Esophagus muscularis mucosa (tissue), 4 donors: ENCODE data around the gene PGM2. TPM values are rescaled to one million over a fixed set of nuclear protein-coding genes. Genes with fewer than 3 reads are reported as not detected.
A peak's percentile ranks its signal among the peaks of the same experiment; 100 is the strongest.

Source experiments
- DNase-seq: peaks from one replicate; pipeline ENCODE4 v3.0.0-alpha.2; 2017; ENCODE audit errors: extremely low spot score
- H3K27ac ChIP-seq, 4 donors: fragments of 200-600 bp; sonication (generic); replicated peaks in 1 of 4; 1 replicate in 3 of 4; 2 replicates in 1 of 4; pipeline ENCODE4 v1.5.1; 2016 to 2019; ENCODE audit warnings: mild to moderate bottlenecking in 1 of 4
- H3K27me3 ChIP-seq, 4 donors: fragments of 200-600 bp; sonication (generic); one replicate each; pipeline versions ENCODE4 v1.5.1 to v1.6.0; 2016 to 2019
- H3K36me3 ChIP-seq, 4 donors: fragments of 200-600 bp; sonication (generic); one replicate each; pipeline ENCODE4 v1.5.1; 2016 to 2019
- H3K4me1 ChIP-seq, 4 donors: fragments of 200-600 bp; sonication (generic); one replicate each; pipeline ENCODE4 v1.5.1; 2016 to 2019
- H3K4me3 ChIP-seq, 4 donors: fragments of 200-600 bp; sonication (generic); 1 replicate in 2 of 4; 2 replicates in 2 of 4; pipeline ENCODE4 v1.5.1; 2016 to 2019; ENCODE audit warnings: mild to moderate bottlenecking in 4 of 4, moderate library complexity in 1 of 4
- H3K9me3 ChIP-seq, 4 donors: fragments of 200-600 bp; sonication (generic); 1 replicate in 3 of 4; 2 replicates in 1 of 4; pipeline ENCODE4 v1.5.1; 2016 to 2019
- EP300 ChIP-seq: sonication (generic); formaldehyde crosslinking; IDR thresholded peaks from one replicate; pipeline ENCODE4 v1.6.1; 2017; ENCODE audit warnings: antibody characterized with exemption
- POLR2A ChIP-seq: fragments of 450-650 bp; IDR thresholded peaks from one replicate; pipeline ENCODE4 v1.6.1; 2017; ENCODE audit warnings: antibody characterized with exemption, moderate library complexity, mild to moderate bottlenecking, low read depth
- POLR2AphosphoS5 ChIP-seq, 2 donors: sonication (generic); formaldehyde crosslinking; IDR thresholded peaks; one replicate each; pipeline ENCODE4 v1.6.1; 2017; ENCODE audit warnings: antibody characterized with exemption in 2 of 2
- WGBS: methylation state at CpG from one replicate; pipeline ENCODE4 v1.1.5; 2018; 5-methylcytosine and 5-hydroxymethylcytosine counted together
- intact Hi-C: fragments of 100-400 bp; cut with DNase I; formaldehyde crosslinking; loops from one replicate; pipeline ENCODE4 v1.15.1; 2023
- total RNA-seq, 4 donors: library from RNA; depleted of rRNA; stranded (reverse); fragments of >200 nt; gene quantifications; one replicate each; pipeline versions ENCODE4 v1.1.0 to v1.2.1, GENCODE V29; 2016
- TF ChIP-seq, protein P1 (sequence below), 3 experiments: fragments of 200-600 bp in 2 of 3; fragments of 450-650 bp in 1 of 3; sonication (generic) in 2 of 3; IDR thresholded peaks; one replicate each; pipeline ENCODE4 v1.5.1; 2017 to 2019; ENCODE audit warnings: antibody characterized with exemption in 3 of 3, mild to moderate bottlenecking in 2 of 3, moderate library complexity in 1 of 3

PGM2 gene
- total RNA-seq, 4 donors from 2014 or later, result 17.4 to 19.2 (median 18.8) TPM

DNA sequence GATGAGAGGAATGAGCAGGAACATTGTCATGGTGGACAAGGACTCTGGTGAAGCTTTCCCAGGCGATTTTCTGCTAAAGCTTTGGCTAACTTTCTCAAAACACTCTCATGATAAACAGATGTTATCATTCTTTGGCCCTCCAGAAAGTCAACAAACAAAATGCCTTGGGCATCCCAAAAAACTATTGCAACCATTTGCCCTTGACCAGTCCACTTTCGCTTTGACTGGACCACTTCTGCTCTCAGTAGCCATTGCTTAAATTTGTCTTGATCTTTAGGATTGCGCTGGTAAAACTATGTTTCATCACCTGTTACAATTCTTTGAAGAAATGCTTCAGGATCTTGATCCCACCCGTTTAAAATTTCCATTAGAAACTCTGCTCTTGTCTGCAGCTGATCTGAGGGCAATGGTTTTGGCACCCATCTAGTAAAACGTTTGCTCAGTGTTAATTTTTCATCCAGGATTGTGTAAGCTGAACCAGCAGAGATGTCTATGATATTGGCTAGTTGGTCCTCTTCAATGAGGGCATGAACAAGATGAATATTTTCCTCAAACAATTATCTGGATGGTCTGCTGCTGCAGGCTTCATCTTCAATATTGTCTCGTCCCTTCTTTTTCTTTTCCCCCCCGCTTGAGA lies 79.2 kb downstream of the PGM2 start:
- intact Hi-C loops, result no loop called here
- Histone ChIP-seq H3K9me3 (no peaks in the 10 kb centered on the region), H3K27ac (peak overlapping the region in 1 of 4 donors; percentile 17), H3K27me3 (no peaks in the 10 kb centered on the region), H3K36me3 (peaks cover 0 to 7% (median 3%) of the 10 kb centered on the region in 4 donors), H3K4me3 (no peak overlapping the region), H3K4me1 (peaks cover 23 to 75% (median 48%) of the 10 kb centered on the region in 4 donors)
- TF ChIP-seq POLR2A (no peak), EP300 (no peak)
- TF ChIP-seq, protein P1, sequence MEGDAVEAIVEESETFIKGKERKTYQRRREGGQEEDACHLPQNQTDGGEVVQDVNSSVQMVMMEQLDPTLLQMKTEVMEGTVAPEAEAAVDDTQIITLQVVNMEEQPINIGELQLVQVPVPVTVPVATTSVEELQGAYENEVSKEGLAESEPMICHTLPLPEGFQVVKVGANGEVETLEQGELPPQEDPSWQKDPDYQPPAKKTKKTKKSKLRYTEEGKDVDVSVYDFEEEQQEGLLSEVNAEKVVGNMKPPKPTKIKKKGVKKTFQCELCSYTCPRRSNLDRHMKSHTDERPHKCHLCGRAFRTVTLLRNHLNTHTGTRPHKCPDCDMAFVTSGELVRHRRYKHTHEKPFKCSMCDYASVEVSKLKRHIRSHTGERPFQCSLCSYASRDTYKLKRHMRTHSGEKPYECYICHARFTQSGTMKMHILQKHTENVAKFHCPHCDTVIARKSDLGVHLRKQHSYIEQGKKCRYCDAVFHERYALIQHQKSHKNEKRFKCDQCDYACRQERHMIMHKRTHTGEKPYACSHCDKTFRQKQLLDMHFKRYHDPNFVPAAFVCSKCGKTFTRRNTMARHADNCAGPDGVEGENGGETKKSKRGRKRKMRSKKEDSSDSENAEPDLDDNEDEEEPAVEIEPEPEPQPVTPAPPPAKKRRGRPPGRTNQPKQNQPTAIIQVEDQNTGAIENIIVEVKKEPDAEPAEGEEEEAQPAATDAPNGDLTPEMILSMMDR (IDR thresholded peaks at IDR 0.05), result no peak
- no peak for DNase-seq
- WGBS, result 75% methylated on average over 7 of the region's 7 CpGs

DNA sequence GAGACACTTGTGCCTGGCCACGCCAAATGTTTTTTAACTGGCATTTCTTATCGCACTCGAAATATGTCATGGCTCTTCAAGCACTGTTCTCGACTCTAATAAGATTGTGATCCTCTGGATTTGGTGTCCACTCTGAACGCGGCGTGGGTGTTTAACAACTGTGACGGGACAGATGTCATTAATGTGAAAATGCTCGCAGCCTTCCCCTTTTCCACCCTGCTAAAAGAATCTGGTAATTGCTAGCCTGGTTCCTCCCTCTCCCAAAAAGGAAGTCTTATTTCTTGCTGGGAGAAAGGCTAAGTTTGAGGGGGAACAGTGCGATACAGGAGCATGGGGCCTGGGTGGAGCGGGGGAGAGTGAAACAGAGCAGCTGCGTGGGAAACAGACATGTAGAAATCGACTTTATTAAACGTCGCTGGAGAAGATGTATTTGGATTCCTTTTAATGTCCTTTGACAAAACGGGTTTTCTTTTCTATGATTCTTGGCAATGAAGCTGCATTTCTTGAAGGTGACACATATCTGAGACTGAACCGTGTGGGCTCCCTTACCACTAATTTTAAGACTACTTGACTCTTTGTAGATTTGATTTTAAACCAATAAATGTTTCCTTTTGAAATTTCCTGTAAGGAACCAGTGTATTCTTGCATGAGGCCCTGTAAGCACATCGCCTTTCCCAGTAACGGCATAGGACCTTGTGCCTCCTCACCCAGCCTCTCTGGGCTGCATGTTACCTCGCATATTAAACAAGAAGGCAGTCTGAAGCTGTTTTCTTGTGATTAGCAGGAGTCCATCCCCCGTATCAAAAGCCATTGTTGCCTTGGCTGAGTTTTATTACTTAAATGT lies 82.2 kb downstream of the PGM2 start:
- no peaks in the 10 kb centered on the region for H3K9me3 ChIP-seq
- no peak for DNase-seq
- peaks cover 21 to 60% (median 39%) of the 10 kb centered on the region in 4 donors for H3K4me1 ChIP-seq
- H3K27me3 ChIP-seq, result no peaks in the 10 kb centered on the region
- H3K27ac ChIP-seq, result peak overlapping the region; percentile 73 to 84 (median 76)
- 52% methylated on average over 19 of the region's 21 CpGs for WGBS
- intact Hi-C loops, result no loop called here
- no peaks in the 10 kb centered on the region for H3K36me3 ChIP-seq
- H3K4me3 ChIP-seq, result peak overlapping the region; percentile 4 to 36 (median 32)
- TF ChIP-seq EP300 (no peak), POLR2AphosphoS5 (IDR thresholded peaks at IDR 0.05) (peak in 1 of 2 donors; percentile 55), POLR2A (no peak)
- TF ChIP-seq, protein P1 (IDR thresholded peaks at IDR 0.05), result no peak

DNA sequence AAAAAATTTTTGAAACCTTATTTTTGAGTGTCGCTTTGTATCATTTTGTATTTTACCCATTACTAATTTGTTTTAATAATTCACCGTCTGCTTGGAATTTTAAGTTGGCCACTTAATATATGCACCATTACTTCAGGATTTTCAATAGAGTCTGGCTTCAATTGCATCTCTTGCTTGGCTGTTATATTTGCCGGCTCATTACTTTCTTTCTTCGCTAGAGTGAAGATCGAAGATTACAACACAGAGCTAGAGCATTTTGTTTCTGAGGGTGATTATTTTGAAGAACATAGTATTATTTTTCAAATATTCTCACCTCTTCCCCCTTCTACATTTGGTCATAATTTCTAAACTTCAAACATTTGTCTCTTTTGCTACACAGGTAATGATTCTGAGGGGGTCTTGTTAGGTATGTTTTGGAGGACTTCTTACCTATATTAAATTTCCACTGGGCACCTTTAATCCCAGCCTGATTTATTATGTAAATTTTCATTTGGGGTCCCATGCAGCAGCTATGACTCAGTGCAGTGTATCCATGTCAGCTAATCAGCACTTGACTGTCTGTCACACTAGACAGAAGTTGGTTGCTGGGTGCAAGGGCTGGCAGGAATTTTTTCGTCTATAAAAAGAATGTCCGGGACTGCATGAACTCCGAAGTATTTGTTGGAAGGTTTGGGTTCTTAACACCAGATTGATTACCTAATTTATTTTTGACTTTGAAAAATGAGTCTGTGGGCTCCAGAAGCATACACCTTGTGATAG lies 83.0 kb downstream of the PGM2 start:
- Histone ChIP-seq H3K36me3 (no peaks in the 10 kb centered on the region), H3K9me3 (no peaks in the 10 kb centered on the region), H3K27me3 (no peaks in the 10 kb centered on the region), H3K4me1 (peaks cover 21 to 52% (median 31%) of the 10 kb centered on the region in 4 donors), H3K27ac (peak overlapping the region; percentile 73 to 84 (median 76)), H3K4me3 (peak overlapping the region in 1 of 4 donors; percentile 33)
- no peak for TF ChIP-seq POLR2AphosphoS5 (IDR thresholded peaks at IDR 0.05)
- no peak for TF ChIP-seq POLR2A
- TF ChIP-seq EP300, result no peak
- TF ChIP-seq, protein P1 (IDR thresholded peaks at IDR 0.05), result no peak
- no peak for DNase-seq
- intact Hi-C loops, result no loop called here
- 72% methylated on average over 8 of the region's 8 CpGs for WGBS

DNA sequence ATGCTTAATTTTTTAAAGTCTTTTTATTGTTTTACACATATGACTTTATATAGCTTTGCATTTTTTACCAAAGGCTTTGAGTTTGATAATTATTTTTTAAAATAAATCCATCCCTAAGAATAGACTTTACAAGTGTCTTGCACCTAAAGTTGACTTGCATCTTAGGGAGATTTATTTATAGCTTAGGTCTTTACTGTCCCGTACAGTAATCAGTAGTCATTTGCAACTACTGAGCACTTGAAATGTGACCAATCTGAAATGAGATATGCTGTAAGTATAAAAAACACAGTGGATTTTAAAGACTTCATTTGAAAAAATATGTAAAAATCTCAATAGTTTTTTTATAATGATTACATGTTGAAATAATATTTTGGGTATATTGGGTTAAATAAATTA lies 83.6 kb downstream of the PGM2 start:
- no peaks in the 10 kb centered on the region for H3K27me3 ChIP-seq
- H3K9me3 ChIP-seq, result no peaks in the 10 kb centered on the region
- TF ChIP-seq, protein P1 (IDR thresholded peaks at IDR 0.05), result no peak
- TF ChIP-seq EP300 (no peak), POLR2AphosphoS5 (IDR thresholded peaks at IDR 0.05) (no peak), POLR2A (no peak)
- 53% methylated on average over 1 of the region's 1 CpG for WGBS
- no peaks in the 10 kb centered on the region for H3K36me3 ChIP-seq
- no peak overlapping the region for H3K27ac ChIP-seq
- peaks cover 21 to 46% (median 28%) of the 10 kb centered on the region in 4 donors for H3K4me1 ChIP-seq
- intact Hi-C loops, result no loop called here
- no peak for DNase-seq
- H3K4me3 ChIP-seq, result no peak overlapping the region

Other genes with a start within 250 kb of the PGM2 start
- gene RELL1, start 140.3 kb upstream of the PGM2 start, total RNA-seq, result 10 to 100 TPM; 44.4 to 83.3 (median 73.6) TPM
- gene TBC1D1, start 64.4 kb downstream of the PGM2 start, total RNA-seq, result 100 to 1,000 TPM; 206 to 258 (median 221) TPM
- 1 to 10 TPM in 2 of 4 donors, under 1 TPM in 2; 0.71 to 5.8 (median 1.5) TPM for gene PTTG2, start 133.7 kb downstream of the PGM2 start, total RNA-seq